K562 (cell line): Measurements from ENCODE around the gene DENND6B. TPM values are rescaled to one million over a fixed set of nuclear protein-coding genes. Genes with fewer than 3 reads are reported as not detected.

Source experiments
- ATAC-seq: fragments of 200-7000 bp; cut with Tn5 transposase; 3 replicates; pipeline ENCODE4 v1.9.1; 2020; ENCODE audit warnings: moderate library complexity
- BruUV-seq: library from RNA; stranded (reverse); fragments of 400-500 nt; replicated peaks from 2 replicates; lab custom pipeline; 2021; lab: Mats Ljungman, UMichigan
- CTCF ChIA-PET: fragments of 300-600 bp; formaldehyde crosslinking; extraction: SDS; loops from one replicate; lab custom pipeline; 2021; ENCODE audit warnings: low intra/inter-chr PET ratio; lab: Yijun Ruan, JAX
- POLR2A ChIA-PET: fragments of 300-600, 350-650 bp; sonication (Branson Sonifier 250); formaldehyde crosslinking; extraction: SDS; loops from one replicate; lab custom pipeline; 2021; ENCODE audit warnings: antibody characterized with exemption, inconsistent platforms; lab: Yijun Ruan, JAX
- DNase-seq, 4 experiments: peaks; one replicate each; pipeline versions ENCODE4 v3.0.0 to v3.0.0-alpha.2; 2011 to 2018; ENCODE audit warnings: low spot score in 3 of 4, mixed read lengths in 3 of 4; ENCODE audit errors: extremely low read depth in 1 of 4
- FAIRE-seq: peaks from 2 replicates; lab custom pipeline; 2011; peaks lifted over from hg19 to GRCh38; lab: Jason Lieb, UNC
- H2AFZ ChIP-seq: 2 replicates; pipeline ENCODE4 v1.6.0; 2011; ENCODE audit warnings: low read depth, low read length, control low read depth, inconsistent platforms
- H3K27ac ChIP-seq: fragments of 200-600 bp; 3 replicates; pipeline ENCODE4 v1.8.0; 2011; ENCODE audit warnings: low read depth, mild to moderate bottlenecking, control low read depth, inconsistent platforms, low read length, moderate library complexity, mixed read lengths; ENCODE audit errors: extremely low read depth
- H3K27me3 ChIP-seq, 2 experiments: fragments of 300-600 bp in 1 of 2; 2 replicates in 1 of 2; 3 replicates in 1 of 2; pipeline versions ENCODE4 v1.6.0 to v1.8.0; 2011; ENCODE audit warnings: inconsistent platforms in 2 of 2, low read length in 2 of 2, mild to moderate bottlenecking in 1 of 2, mixed read lengths in 1 of 2, moderate library complexity in 1 of 2; ENCODE audit not compliant: control insufficient read depth in 2 of 2, insufficient read depth in 2 of 2
- H3K36me3 ChIP-seq: fragments of 300-600 bp; 3 replicates; pipeline ENCODE4 v1.8.0; 2011; ENCODE audit warnings: mild to moderate bottlenecking, low read length, inconsistent platforms; ENCODE audit not compliant: control insufficient read depth, insufficient read depth
- H3K4me1 ChIP-seq, 2 experiments: fragments of 200-600 bp in 1 of 2; replicated peaks in 1 of 2; 2 replicates in 1 of 2; 3 replicates in 1 of 2; pipeline versions ENCODE4 v1.5.1 to v1.8.0; 2011; ENCODE audit warnings: inconsistent platforms in 2 of 2, low read length in 2 of 2, mild to moderate bottlenecking in 1 of 2, mixed read lengths in 1 of 2, moderate library complexity in 1 of 2; ENCODE audit not compliant: control insufficient read depth in 2 of 2, insufficient read depth in 2 of 2
- H3K4me2 ChIP-seq: 2 replicates; pipeline ENCODE4 v1.6.1; 2011; ENCODE audit warnings: low read length, control low read depth, inconsistent platforms, mixed read lengths; ENCODE audit not compliant: insufficient read depth
- H3K4me3 ChIP-seq: fragments of 200-600 bp; sonication (generic), shearing (Covaris generic); 2 replicates; pipeline ENCODE4 v1.5.1; 2016; ENCODE audit warnings: control low read depth, inconsistent platforms
- H3K79me2 ChIP-seq: fragments of 200-600 bp; 3 replicates; pipeline ENCODE4 v1.8.0; 2011; ENCODE audit warnings: low read length, inconsistent platforms; ENCODE audit not compliant: control insufficient read depth, insufficient read depth
- H3K9ac ChIP-seq, 2 experiments: 2 replicates each; pipeline versions ENCODE4 v1.6.0 to v1.6.1; 2011; ENCODE audit warnings: low read depth in 2 of 2, low read length in 2 of 2, control low read depth in 1 of 2, inconsistent platforms in 1 of 2, mild to moderate bottlenecking in 1 of 2, mixed read lengths in 1 of 2; ENCODE audit not compliant: insufficient read depth in 1 of 2
- H3K9me1 ChIP-seq: one replicate; pipeline ENCODE4 v1.6.0; 2011; ENCODE audit warnings: inconsistent platforms, mild to moderate bottlenecking, low read length, moderate library complexity; ENCODE audit not compliant: control insufficient read depth, insufficient read depth
- H3K9me3 ChIP-seq: replicated peaks from 2 replicates; pipeline ENCODE4 v1.5.1; 2011; ENCODE audit warnings: low read depth, low read length, inconsistent platforms; ENCODE audit not compliant: control insufficient read depth, insufficient read depth
- H4K20me1 ChIP-seq: replicated peaks from 2 replicates; pipeline ENCODE4 v1.6.1; 2011; ENCODE audit warnings: low read length, inconsistent platforms, mixed read lengths; ENCODE audit not compliant: control insufficient read depth, insufficient read depth
- DACH1 ChIP-seq: fragments of 450-650 bp; IDR thresholded peaks from 2 replicates; pipeline ENCODE4 v1.6.1; 2018; ENCODE audit not compliant: partially characterized antibody
- HDAC3 ChIP-seq: fragments of 450-650 bp; IDR thresholded peaks from 2 replicates; pipeline ENCODE4 v1.6.1; 2018; ENCODE audit warnings: borderline replicate concordance, mild to moderate bottlenecking, moderate library complexity; ENCODE audit not compliant: partially characterized antibody
- KHSRP ChIP-seq: fragments of 450-650 bp; IDR thresholded peaks from 2 replicates; pipeline ENCODE4 v1.6.1; 2017
- PHB ChIP-seq: fragments of 250-450 bp; sonication (Bioruptor Pico); IDR thresholded peaks from 2 replicates; pipeline ENCODE4 v1.5.0; 2021
- POLR2G ChIP-seq: fragments of 200-400 bp; formaldehyde crosslinking; IDR thresholded peaks from 2 replicates; pipeline ENCODE4 v1.6.1; 2017; ENCODE audit warnings: low read depth, mild to moderate bottlenecking, antibody characterized with exemption, low read length, moderate library complexity
- PRPF4 ChIP-seq: fragments of 200-400 bp; formaldehyde crosslinking; IDR thresholded peaks from one replicate; pipeline ENCODE4 v1.6.1; 2017; ENCODE audit warnings: low read length, low read depth, mild to moderate bottlenecking; ENCODE audit not compliant: insufficient read depth, poor library complexity, severe bottlenecking
- RBFOX2 ChIP-seq: fragments of 200-400 bp; formaldehyde crosslinking; IDR thresholded peaks from 2 replicates; pipeline ENCODE4 v1.6.1; 2017; ENCODE audit warnings: low read depth, mild to moderate bottlenecking, low read length, moderate library complexity
- WGBS: fragments of 100-300 bp; shearing (Covaris generic); methylation state at CpG from one replicate; pipeline ENCODE4 v1.1.6; 2016; ENCODE audit warnings: low coverage, mixed read lengths; ENCODE audit not compliant: insufficient coverage; ENCODE audit errors: missing lambda C conversion rate; 5-methylcytosine and 5-hydroxymethylcytosine counted together
- in situ Hi-C: fragments of 300-500 bp; cut with MboI; formaldehyde crosslinking; loops from 4 replicates; pipeline ENCODE4 v1.15.0; 2018; ENCODE audit warnings: inconsistent platforms, mixed read lengths
- intact Hi-C: fragments of 100-400 bp; cut with micrococcal nuclease; formaldehyde crosslinking; loops from 2 replicates; pipeline ENCODE4 v1.14.2; 2022
- polyA plus RNA-seq, 8 experiments: library from polyadenylated mRNA; depleted of rRNA in 4 of 8; stranded (reverse) in 5 of 8; unstranded in 3 of 8; fragments of >200 nt; fragmentation: Nextera tagmentation in 2 of 8; fragmentation: Illumina TruSeq in 1 of 8; extraction: Ambion mirVana in 2 of 8; extraction: Trizol in 1 of 8; gene quantifications; 2 replicates each; pipeline versions ENCODE4 v1.2.1 to v1.2.3, GENCODE V29; 2011 to 2014; ENCODE audit warnings: inconsistent platforms in 1 of 8, missing spikeins in 1 of 8
- total RNA-seq, 7 experiments: library from RNA; depleted of rRNA in 6 of 7; stranded (reverse); fragments of >200 nt in 6 of 7; fragmentation: Illumina TruSeq in 2 of 7; extraction: Trizol in 2 of 7; gene quantifications; 2 replicates each; pipeline versions ENCODE4 v1.2.1 to v1.2.3, GENCODE V29; 2011 to 2021; ENCODE audit warnings: low replicate concordance in 1 of 7
- TF ChIP-seq, protein P1 (sequence below): sonication (generic); IDR thresholded peaks from 2 replicates; pipeline ENCODE4 v1.6.1; 2016
- TF ChIP-seq, protein P2 (sequence below): fragments of 450-650 bp; IDR thresholded peaks from 2 replicates; pipeline ENCODE4 v1.6.1; 2016; ENCODE audit warnings: missing biosample characterization, missing genetic modification characterization

DENND6B gene
- total and polyA plus RNA-seq, 9 of the 15 experiments (the other 6 are each of a cell fraction or from before 2014, with no cell fraction given), result 0.07 to 3.7 (median 1.5) TPM

DNA sequence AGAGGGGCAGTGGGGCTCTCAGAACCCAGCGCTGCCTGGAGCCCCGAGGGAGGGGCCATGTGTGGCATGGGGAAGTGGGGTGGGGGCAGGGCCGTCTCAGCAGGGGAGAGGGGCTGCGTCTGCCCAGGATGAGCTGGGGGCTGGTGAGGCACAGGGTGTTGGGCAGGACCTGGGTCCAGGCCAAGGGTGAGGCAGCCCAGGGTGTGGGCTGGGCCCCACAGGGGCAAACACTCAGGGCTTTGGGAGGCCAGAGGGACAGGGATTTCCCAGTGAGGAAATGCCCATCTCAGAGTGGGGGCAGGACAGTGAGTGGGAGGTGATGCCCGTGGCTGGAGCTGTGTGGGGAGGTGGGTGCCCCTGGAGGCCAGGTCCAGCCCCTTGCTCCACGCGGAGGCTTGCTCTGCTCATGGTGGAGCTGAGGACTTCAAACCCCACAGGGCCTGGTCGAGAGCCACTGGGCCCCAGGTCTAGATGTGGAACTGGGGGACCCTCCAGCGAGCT is 24.7 kb downstream of the DENND6B start:
- H3K4me1 ChIP-seq, result peaks cover 26 to 88% of the 10 kb centered on the region in 2 experiments
- no peaks in the 10 kb centered on the region for H3K36me3 ChIP-seq
- H2AFZ ChIP-seq, result no peak overlapping the region
- in situ Hi-C loops, result no loop called here
- H3K9ac ChIP-seq, result peak overlapping the region in 1 of 2 experiments; percentile 45; a peak in 2 of 4 replicates
- ChIA-PET CTCF (no interaction called here), POLR2A (no interaction called here)
- no peaks in the 10 kb centered on the region for H4K20me1 ChIP-seq
- BruUV-seq, result no TSS peak
- WGBS, result 65% methylated on average over 4 of the region's 9 CpGs
- FAIRE-seq (no peak), ATAC-seq (no peak), DNase-seq (no peak)
- no peak overlapping the region for H3K4me3 ChIP-seq
- H3K9me1 ChIP-seq, result no peaks in the 10 kb centered on the region
- intact Hi-C loops, result no loop called here
- H3K27me3 ChIP-seq, result no peaks in the 10 kb centered on the region
- no peak overlapping the region for H3K4me2 ChIP-seq
- H3K9me3 ChIP-seq, result no peaks in the 10 kb centered on the region
- TF ChIP-seq KHSRP (no peak), RBFOX2 (peak; percentile 25; the same call in 1 of the 2 replicates)
- H3K79me2 ChIP-seq, result peaks cover 63% of the 10 kb centered on the region
- no peak overlapping the region for H3K27ac ChIP-seq

DNA sequence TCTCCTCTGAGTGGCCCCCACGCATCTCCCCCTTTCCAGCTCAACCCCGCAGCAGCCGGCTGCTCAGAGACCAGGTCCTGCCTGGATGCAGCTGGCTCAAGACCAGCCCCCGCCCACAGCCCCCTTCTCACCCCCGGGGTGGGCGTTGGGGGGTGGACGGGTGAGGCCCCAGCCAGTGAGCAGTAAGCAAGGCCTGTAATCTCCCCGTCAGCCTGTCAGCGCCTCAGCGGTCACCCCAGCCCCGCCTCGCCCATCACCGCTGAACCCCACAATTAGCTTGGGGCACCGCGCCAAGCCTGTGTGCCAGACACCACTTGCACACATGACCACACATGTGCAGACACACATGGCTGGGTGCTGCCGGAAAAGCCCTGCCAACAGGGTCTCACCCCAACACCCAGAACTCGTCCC is 25.2 kb downstream of the DENND6B start:
- Histone ChIP-seq H3K27ac (no peak overlapping the region), H3K9ac (no peak overlapping the region)
- TF ChIP-seq DACH1 (no peak), HDAC3 (no peak), POLR2G (0 out of 2 replicates have a peak, but pooled peaks have one; percentile 22), PHB (CRISPR knock-in tag) (no peak), PRPF4 (no peak)
- TF ChIP-seq, protein P1, sequence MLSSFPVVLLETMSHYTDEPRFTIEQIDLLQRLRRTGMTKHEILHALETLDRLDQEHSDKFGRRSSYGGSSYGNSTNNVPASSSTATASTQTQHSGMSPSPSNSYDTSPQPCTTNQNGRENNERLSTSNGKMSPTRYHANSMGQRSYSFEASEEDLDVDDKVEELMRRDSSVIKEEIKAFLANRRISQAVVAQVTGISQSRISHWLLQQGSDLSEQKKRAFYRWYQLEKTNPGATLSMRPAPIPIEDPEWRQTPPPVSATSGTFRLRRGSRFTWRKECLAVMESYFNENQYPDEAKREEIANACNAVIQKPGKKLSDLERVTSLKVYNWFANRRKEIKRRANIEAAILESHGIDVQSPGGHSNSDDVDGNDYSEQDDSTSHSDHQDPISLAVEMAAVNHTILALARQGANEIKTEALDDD, result no peak
- TF ChIP-seq, protein P2, sequence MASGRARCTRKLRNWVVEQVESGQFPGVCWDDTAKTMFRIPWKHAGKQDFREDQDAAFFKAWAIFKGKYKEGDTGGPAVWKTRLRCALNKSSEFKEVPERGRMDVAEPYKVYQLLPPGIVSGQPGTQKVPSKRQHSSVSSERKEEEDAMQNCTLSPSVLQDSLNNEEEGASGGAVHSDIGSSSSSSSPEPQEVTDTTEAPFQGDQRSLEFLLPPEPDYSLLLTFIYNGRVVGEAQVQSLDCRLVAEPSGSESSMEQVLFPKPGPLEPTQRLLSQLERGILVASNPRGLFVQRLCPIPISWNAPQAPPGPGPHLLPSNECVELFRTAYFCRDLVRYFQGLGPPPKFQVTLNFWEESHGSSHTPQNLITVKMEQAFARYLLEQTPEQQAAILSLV (tag), result no peak

More for the DNA sequence above, 25.2 kb downstream of the DENND6B start:
- no peaks in the 10 kb centered on the region for H3K9me1 ChIP-seq
- no peak overlapping the region for H3K4me2 ChIP-seq
- H3K9me3 ChIP-seq, result no peaks in the 10 kb centered on the region
- no peak overlapping the region for H3K4me3 ChIP-seq
- peaks cover 63% of the 10 kb centered on the region for H3K79me2 ChIP-seq
- no peaks in the 10 kb centered on the region for H3K27me3 ChIP-seq
- intact Hi-C loops, result no loop called here
- no peak overlapping the region for H2AFZ ChIP-seq
- POLR2A ChIA-PET, result no interaction called here
- WGBS, result 88% methylated on average over 6 of the region's 17 CpGs
- in situ Hi-C loops, result no loop called here
- CTCF ChIA-PET, result no interaction called here
- ATAC-seq (no peak), DNase-seq (no peak), FAIRE-seq (no peak)
- H4K20me1 ChIP-seq, result no peaks in the 10 kb centered on the region
- no TSS peak for BruUV-seq
- no peaks in the 10 kb centered on the region for H3K36me3 ChIP-seq
- H3K4me1 ChIP-seq, result peaks cover 26 to 88% of the 10 kb centered on the region in 2 experiments
